Activated CD4-positive, alpha-beta T cell treated with anti-CD3 and anti-CD28 coated beads, Interleukin-2, amount 50 U/mL, for 48 hours (primary cell): Measurements from ENCODE around the gene CPEB3.

Source experiments
- DNase-seq, 2 experiments: peaks; one replicate each; pipeline ENCODE4 v3.0.0-alpha.2; 2020

CPEB3 gene

DNA sequence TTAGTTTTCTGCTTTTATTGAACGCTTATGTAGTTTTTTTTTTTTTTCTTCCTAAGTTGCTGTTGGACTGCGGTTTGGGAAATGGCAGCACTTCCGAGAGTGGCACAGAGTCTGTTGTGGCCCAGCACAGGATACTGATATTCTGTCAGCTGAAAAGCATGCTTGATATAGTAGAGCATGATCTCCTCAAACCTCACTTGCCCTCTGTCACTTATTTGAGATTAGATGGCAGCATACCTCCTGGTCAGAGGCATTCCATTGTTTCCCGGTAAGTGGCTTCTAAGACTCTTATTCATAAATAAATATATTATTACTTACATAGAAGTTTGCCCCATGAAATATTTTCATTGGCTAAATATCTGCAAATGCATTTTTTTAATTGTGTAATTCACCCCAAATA, 266.2 kb downstream of the CPEB3 start:
- DNase-seq: no peak

DNA sequence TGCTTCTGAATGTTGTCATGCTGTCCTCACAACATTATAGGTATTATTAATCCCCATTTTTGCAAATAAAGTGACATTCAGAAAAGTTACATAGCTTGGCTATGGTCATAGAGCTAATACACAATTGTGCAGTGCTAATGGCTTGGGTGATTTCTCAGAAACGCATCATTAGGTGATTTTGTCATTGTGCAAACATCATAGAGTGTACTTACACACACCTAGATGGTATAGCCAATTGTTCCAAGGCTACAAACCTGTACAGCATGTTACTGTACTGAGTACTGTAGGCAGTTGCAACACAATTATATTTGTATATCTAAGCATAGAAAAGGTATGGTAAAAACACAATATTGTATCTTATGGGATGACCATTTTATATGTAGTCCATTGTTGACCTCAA, 276.3 kb downstream of the CPEB3 start:
- DNase-seq: no peak

DNA sequence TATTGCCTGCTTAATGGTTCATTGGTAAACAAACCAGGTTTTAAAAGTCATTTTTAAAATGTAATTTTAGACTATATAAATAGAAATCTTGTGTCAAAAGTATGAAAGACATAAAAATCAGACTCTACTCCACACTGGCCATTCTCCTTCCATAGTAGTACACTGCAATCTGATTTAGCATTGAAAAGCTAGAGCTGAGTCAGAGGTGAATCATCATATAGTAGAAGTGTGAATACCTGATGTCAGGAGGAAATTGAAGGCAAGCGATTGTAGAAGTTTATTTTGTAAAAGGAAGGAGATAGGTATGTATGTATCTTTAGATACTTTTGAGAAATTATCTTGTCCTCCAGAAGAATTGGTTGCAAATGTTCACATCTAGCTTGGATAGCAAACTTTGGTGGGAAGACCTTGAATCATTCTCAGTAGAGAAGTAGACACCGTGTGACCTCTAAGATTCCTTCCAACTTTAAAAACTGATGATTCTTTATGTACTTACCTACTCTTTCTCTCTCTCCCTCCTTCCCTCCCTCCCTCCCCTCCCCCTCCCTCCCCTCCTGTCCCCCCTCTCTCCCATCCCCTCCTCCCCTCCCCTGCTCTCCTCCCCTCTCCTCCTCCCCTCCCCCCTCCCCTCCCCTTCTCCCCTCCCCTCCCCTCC, 279.2 kb downstream of the CPEB3 start:
- DNase-seq: no peak

DNA sequence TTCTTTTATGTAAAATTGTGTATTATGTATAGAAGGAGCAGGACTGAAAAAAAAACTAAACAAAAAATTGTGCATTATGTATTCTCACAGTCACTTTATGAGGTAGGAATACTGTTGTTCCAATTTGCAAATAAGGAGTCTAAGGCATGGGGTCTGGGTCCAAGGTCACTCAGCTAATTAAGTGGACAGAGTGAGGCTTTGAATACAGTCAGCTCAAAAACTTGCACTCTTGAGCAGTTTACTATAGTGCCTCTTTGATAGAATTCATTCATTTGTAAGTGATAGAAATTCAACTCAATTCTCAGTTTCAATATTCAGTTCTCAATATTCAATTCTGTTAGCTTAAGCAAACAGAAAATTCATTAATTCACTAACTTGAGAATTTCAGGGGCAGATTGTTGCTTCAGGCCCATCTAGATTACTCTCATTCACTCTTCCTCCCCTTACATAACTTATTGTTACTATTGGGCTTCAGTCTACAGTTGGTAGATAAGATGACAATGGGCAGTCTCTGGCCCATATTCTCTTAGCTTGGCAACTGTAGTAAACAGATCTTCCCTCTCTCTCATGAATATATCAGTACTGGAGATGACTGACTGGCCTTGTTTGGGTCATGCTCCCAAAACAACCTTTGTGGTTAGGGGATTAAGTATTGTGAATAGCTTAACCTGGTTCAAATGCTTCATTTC, 280.7 kb downstream of the CPEB3 start:
- DNase-seq: no peak

DNA sequence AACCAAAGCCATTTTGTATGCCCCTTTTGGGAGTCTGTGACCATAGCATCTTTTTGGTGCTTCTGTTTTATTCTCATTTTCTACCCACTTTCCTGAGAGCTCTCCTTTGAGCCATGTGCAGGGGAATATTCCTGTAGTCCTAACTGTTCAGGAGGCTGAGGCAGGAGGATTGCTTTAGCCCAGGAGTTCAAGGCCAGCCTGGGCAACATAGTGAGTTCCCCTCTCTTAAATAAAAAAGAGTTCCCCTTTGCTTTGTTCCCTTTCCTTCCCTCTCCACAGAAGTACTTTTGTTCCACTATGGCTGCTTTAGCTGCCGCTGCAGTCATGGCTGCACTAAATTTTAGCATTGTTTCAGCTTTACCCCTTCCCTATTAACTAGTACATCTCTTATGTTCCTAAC, 281.4 kb downstream of the CPEB3 start:
- no peak for DNase-seq

DNA sequence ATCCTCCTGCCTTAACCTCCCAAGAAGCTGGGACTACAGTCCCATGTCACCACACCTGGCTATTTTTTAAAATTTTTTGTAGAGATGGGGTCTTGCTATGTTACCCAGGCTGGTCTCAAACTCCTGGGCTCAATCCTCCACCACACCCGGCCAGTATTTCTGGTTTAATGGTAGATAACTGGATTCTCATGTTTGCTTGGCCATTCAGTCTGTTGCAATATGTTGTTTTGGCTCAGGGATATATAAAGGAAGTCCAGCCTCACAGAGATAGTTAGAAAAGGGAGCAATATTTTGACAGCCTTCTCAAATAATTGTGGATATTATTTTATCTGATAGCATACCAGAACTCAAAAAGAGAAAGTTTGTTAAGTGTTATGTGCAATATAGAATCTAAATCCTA, 284.9 kb downstream of the CPEB3 start:
- DNase-seq: no peak

DNA sequence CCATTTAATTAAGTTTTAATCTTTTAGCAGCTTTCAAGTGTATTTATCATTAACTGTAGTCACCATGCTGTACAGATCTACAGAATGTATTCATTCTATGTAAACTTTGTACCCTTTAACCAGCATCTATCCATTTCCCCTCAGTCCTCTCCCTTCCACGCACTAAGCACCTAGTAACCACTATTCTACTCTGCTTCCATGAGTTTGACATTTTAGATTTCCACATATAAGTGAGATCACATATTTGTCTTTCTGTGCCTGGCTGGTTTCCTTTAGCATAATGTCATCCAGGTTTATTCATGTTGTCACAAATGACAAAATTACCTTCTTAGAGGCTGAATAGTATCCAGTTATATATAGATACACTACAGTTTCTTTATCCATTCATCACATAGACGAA, 287.6 kb downstream of the CPEB3 start:
- no peak for DNase-seq

DNA sequence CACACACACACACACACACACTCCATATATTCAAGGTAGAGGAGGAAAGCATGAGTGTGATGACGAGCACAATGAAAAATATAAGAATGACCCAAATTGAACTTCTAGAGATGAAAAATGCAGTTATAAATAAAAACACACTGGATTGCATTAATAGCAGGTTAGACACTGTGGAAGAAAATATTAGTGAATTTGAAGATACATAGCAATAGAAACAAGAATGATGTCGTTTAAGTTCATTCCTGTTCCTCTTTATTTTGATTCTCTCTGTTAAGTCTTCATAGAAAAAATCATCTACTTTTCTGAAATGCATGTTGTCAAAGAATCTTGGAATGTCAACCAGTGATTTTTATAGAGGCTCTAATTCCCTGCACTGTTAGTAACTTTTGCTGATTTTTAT, 288.9 kb downstream of the CPEB3 start:
- no peak for DNase-seq

DNA sequence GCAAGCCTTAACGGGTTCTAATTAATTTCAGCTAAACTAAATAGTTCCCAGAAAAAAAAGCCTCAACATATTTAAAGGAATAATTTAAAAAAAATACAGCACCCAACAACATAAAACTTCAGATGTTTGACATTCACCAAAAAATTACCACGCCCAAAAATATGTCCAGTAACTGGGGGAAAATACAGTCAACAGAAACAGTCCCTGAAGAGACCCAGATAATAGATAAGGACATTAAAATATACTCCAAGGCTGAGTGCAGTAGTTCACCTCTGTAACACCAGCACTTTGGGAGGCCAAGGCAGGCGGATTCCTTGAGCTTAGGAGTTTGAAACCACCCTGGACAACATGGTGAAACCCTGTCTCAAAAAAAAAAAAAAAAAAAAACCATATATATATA, 289.3 kb downstream of the CPEB3 start:
- no peak for DNase-seq
